Suprapubic skin (tissue), 3 donors: ENCODE measurements around the gene LRRTM3.

ENCODE experiments used
- EP300 ChIP-seq: sonication (generic); formaldehyde crosslinking; IDR thresholded peaks from one replicate; pipeline ENCODE4 v1.6.1; 2017; ENCODE audit warnings: antibody characterized with exemption
- TF ChIP-seq, protein P1 (sequence below), 2 donors: fragments of 200-600 bp in 1 of 2; fragments of 450-650 bp in 1 of 2; sonication (generic) in 1 of 2; IDR thresholded peaks; one replicate each; pipeline ENCODE4 v1.5.1; 2016 to 2019; ENCODE audit warnings: antibody characterized with exemption in 2 of 2, mild to moderate bottlenecking in 1 of 2, moderate library complexity in 1 of 2

DNA sequence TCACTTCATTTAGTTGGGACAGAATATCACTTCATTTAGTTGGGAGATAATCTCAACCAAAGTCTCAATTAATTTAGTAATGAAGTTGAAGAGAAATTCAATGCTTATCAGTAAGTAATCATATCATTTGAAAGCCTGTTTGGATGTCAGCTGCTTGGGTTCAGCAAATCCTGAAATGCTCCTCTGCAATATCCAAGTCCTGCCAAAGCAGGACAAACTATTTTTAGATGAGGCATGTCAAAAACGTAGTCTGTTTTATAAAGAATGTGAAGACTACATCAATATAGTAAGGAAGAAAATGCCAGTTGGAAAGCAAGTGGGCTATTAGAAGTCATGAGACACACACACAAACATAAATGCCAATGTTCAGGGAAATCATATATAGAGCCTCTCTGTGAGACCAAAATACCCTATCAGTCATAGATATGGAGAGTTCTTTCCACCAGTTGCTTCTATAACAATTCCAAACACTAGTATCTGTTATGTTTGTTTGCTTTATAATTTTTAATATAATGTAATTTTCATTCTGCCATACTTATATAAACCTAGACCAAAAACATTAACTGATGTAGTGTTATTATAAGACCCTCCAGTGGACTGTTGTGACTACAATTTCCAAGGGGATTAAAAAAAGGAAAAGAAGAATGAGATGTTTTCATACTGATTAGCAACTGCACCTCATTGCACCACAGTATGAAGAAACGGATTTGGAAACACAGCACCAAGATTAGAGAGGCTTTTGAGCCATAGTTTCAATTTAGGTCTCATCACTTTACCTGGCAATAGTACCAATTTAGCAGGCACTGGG lies 160.7 kb downstream of the LRRTM3 start:
- TF ChIP-seq, protein P1, sequence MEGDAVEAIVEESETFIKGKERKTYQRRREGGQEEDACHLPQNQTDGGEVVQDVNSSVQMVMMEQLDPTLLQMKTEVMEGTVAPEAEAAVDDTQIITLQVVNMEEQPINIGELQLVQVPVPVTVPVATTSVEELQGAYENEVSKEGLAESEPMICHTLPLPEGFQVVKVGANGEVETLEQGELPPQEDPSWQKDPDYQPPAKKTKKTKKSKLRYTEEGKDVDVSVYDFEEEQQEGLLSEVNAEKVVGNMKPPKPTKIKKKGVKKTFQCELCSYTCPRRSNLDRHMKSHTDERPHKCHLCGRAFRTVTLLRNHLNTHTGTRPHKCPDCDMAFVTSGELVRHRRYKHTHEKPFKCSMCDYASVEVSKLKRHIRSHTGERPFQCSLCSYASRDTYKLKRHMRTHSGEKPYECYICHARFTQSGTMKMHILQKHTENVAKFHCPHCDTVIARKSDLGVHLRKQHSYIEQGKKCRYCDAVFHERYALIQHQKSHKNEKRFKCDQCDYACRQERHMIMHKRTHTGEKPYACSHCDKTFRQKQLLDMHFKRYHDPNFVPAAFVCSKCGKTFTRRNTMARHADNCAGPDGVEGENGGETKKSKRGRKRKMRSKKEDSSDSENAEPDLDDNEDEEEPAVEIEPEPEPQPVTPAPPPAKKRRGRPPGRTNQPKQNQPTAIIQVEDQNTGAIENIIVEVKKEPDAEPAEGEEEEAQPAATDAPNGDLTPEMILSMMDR (IDR thresholded peaks at IDR 0.05), result no peak
- TF ChIP-seq EP300, result no peak
